Kidney (tissue), 14 donors: ENCODE results near the gene PCNX2. TPM values are rescaled to one million over a fixed set of nuclear protein-coding genes. Genes with fewer than 3 reads are reported as not detected.

ENCODE experiments used
- DNase-seq, 5 donors: peaks; one replicate each; pipeline ENCODE4 v3.0.0-alpha.2; 2013 to 2020
- FAIRE-seq: peaks from 2 replicates; lab custom pipeline; 2012; peaks lifted over from hg19 to GRCh38; lab: Jason Lieb, UNC
- H3K27ac ChIP-seq, 2 donors: one replicate each; pipeline ENCODE4 v1.7.0; 2013; ENCODE audit warnings: low read depth in 2 of 2, low read length in 2 of 2, inconsistent platforms in 1 of 2
- H3K27me3 ChIP-seq: one replicate; pipeline ENCODE4 v1.7.1; 2013; ENCODE audit warnings: low read length, inconsistent platforms; ENCODE audit not compliant: control insufficient read depth, insufficient read depth
- H3K36me3 ChIP-seq, 3 donors: one replicate each; pipeline versions ENCODE4 v1.7.0 to v1.7.1; 2013; ENCODE audit warnings: low read length in 3 of 3, control low read depth in 1 of 3, inconsistent platforms in 1 of 3; ENCODE audit not compliant: insufficient read depth in 3 of 3, control insufficient read depth in 2 of 3
- H3K4me1 ChIP-seq, 3 donors: one replicate each; pipeline versions ENCODE4 v1.7.0 to v1.7.1; 2013; ENCODE audit warnings: low read length in 3 of 3, inconsistent platforms in 1 of 3, low read depth in 1 of 3; ENCODE audit not compliant: control insufficient read depth in 2 of 3, insufficient read depth in 2 of 3
- H3K4me3 ChIP-seq, 3 donors: one replicate each; pipeline versions ENCODE4 v1.7.0 to v1.8.1; 2013; ENCODE audit warnings: low read length in 3 of 3, control low read depth in 1 of 3, inconsistent platforms in 1 of 3
- H3K9ac ChIP-seq, 3 donors: one replicate each; pipeline versions ENCODE4 v1.7.0 to v1.7.1; 2013; ENCODE audit warnings: low read length in 3 of 3, control low read depth in 1 of 3, inconsistent platforms in 1 of 3
- H3K9me3 ChIP-seq, 3 donors: one replicate each; pipeline versions ENCODE4 v1.7.0 to v1.7.1; 2013; ENCODE audit warnings: low read length in 3 of 3, control low read depth in 1 of 3, inconsistent platforms in 1 of 3; ENCODE audit not compliant: control insufficient read depth in 2 of 3, insufficient read depth in 1 of 3
- CTCF ChIP-seq: IDR thresholded peaks from 3 replicates; pipeline ENCODE4 v1.5.1; 2012; ENCODE audit warnings: mild to moderate bottlenecking, moderate library complexity, borderline replicate concordance; ENCODE audit not compliant: insufficient read depth; ENCODE audit errors: extremely low read depth
- intact Hi-C: fragments of 100-400 bp; cut with DNase I; formaldehyde crosslinking; loops from one replicate; pipeline ENCODE4 v1.11.1; 2022
- polyA plus RNA-seq: library from polyadenylated mRNA; stranded (reverse); fragments of 350-450 nt; fragmentation: Illumina TruSeq; extraction: RNeasy Lipid Tissue Mini Kit (QIAGEN cat#74804); gene quantifications from one replicate; pipeline ENCODE4 v1.2.3, GENCODE V29; 2014; ENCODE audit warnings: low read depth, low replicate concordance; ENCODE audit not compliant: insufficient read depth
- total RNA-seq: library from RNA; stranded (reverse); fragmentation: NEBNext Ultra II Directional; extraction: Animal tissue kit (Norgen Biotek cat#: 25700); gene quantifications from one replicate; pipeline ENCODE4 v1.2.1, GENCODE V29; 2021
- donor health status: control.
- donor health status: control.
- donor health status: control.
- donor health status: control.
- donor health status: control.
- donor health status: DM: yes; HTN: yes; CAD: no.
- donor health status: Normal renal cell carcinoma (clear cell type).

The PCNX2 gene
- total and polyA plus RNA-seq, 2 donors from 2014 or later, result 5.2 to 29.2 TPM

- Histone ChIP-seq H3K27me3 (no peaks in the 10 kb centered on the region), H3K9ac (no peak overlapping the region), H3K4me1 (no peaks in the 10 kb centered on the region), H3K36me3 (no peaks in the 10 kb centered on the region), H3K27ac (no peak overlapping the region), H3K9me3 (peaks cover 0 to 4% (median 3%) of the 10 kb centered on the region in 3 donors), H3K4me3 (no peak overlapping the region)
- intact Hi-C loops, result no loop called here
- DNase-seq, result no peak
- FAIRE-seq, result no peak
- no peak for TF ChIP-seq CTCF
Observed at GRCh38 chr1:233163696-233164095, 131.8 kb downstream of the PCNX2 start.

- Histone ChIP-seq H3K9me3 (no peaks in the 10 kb centered on the region), H3K4me3 (no peak overlapping the region), H3K27ac (no peak overlapping the region), H3K27me3 (no peaks in the 10 kb centered on the region), H3K9ac (no peak overlapping the region), H3K36me3 (peaks cover 0 to 2% (median 0%) of the 10 kb centered on the region in 3 donors), H3K4me1 (no peaks in the 10 kb centered on the region)
- intact Hi-C loops, result no loop called here
- FAIRE-seq (no peak), DNase-seq (no peak)
- no peak for TF ChIP-seq CTCF
Observed at GRCh38 chr1:233158322-233158721, 137.2 kb downstream of the PCNX2 start.

- no peak overlapping the region for H3K27ac ChIP-seq
- no peak for TF ChIP-seq CTCF
- no peaks in the 10 kb centered on the region for H3K4me1 ChIP-seq
- no peak overlapping the region for H3K9ac ChIP-seq
- DNase-seq, result no peak
- no peaks in the 10 kb centered on the region for H3K27me3 ChIP-seq
- no peak overlapping the region for H3K4me3 ChIP-seq
- H3K36me3 ChIP-seq, result peaks cover 0 to 2% (median 0%) of the 10 kb centered on the region in 3 donors
- no peaks in the 10 kb centered on the region for H3K9me3 ChIP-seq
- FAIRE-seq, result no peak
- intact Hi-C loops, result no loop called here
Observed at GRCh38 chr1:233157245-233157644, 138.3 kb downstream of the PCNX2 start.

- Histone ChIP-seq H3K27ac (no peak overlapping the region), H3K4me3 (no peak overlapping the region), H3K9ac (no peak overlapping the region)
Observed at GRCh38 chr1:233151861-233152260, 143.7 kb downstream of the PCNX2 start.

More at GRCh38 chr1:233151861-233152260, 143.7 kb downstream of the PCNX2 start:
- FAIRE-seq, result no peak
- no peaks in the 10 kb centered on the region for H3K27me3 ChIP-seq
- H3K36me3 ChIP-seq, result no peaks in the 10 kb centered on the region
- TF ChIP-seq CTCF, result no peak
- no peaks in the 10 kb centered on the region for H3K4me1 ChIP-seq
- intact Hi-C loops, result no loop called here
- DNase-seq, result no peak
- no peaks in the 10 kb centered on the region for H3K9me3 ChIP-seq
